ENCODE results near the gene SMTNL2. TPM values are rescaled to one million over a fixed set of nuclear protein-coding genes. Genes with fewer than 3 reads are reported as not detected.
"Not testable (repeated sequence)": the region's sequence is repeated elsewhere in the genome, so short reads cannot be mapped to it uniquely, and the experiment has no call there.

SMTNL2 gene
- total RNA-seq, 1 experiment from 2014 or later = not detected

DNA sequence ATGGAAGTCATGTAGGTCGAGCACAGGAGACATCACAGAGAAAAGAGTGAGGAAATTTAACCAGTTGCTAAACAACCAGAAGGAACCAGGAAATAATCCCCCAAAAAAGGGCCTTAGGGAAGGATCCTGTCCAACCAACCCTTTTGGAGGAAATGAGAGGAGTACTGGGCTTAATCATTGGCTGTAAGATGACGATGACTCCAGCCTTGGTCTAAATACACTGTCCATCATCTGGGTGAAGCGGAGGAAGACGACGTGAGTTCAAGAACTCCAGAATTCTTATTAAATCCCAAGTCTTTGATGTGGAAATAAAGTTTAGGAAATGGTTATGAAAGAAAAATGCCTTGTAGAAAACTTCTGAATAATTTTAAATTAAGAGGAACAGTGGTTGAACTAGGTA, 68.7 kb downstream of the SMTNL2 start:
- CTCF ChIA-PET = no interaction called here
- POLR2A ChIA-PET (ENCODE audit: low non-redundant PET) = no interaction called here
- no TSS peak for BruUV-seq (replicated peaks)

DNA sequence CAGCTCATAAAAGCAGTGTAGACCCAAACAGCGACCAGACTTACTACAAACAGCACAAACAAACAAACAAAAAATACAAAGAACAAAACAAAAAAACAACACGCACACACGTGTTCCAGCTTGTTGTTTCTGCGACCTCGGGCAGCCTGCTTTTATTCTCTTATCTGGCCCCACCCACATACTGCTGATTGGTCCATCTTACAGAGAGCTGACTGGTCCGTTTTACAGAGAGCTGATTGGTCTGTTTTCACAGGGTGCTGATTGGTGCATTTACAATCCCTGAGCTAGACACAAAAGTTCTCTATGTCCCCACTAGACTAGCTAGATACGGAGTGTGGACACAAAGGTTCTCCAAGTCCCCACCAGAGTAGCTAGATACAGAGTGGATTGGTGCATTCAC, 71.6 kb downstream of the SMTNL2 start:
- POLR2A ChIA-PET (ENCODE audit: low non-redundant PET); BruUV-seq (replicated peaks); H3K4me3 ChIP-seq (ENCODE audit: low read depth, low read length, poor library complexity, severe bottlenecking): not testable (repeated sequence)

More for the DNA sequence above, 68.7 kb downstream of the SMTNL2 start:
- no peaks in the 10 kb centered on the region for H3K27me3 ChIP-seq (replicated peaks; ENCODE audit: insufficient read depth, low read depth, low read length, poor library complexity)
- no peaks in the 10 kb centered on the region for H3K36me3 ChIP-seq (ENCODE audit: insufficient read depth, low read length, poor library complexity, severe bottlenecking)
- intact Hi-C loops (cut with micrococcal nuclease; ENCODE audit: unreplicated experiment) = no loop called here
- H3K9me3 ChIP-seq (ENCODE audit: low read depth, low read length, poor library complexity, severe bottlenecking) = no peaks in the 10 kb centered on the region
- TF ChIP-seq, protein P1, sequence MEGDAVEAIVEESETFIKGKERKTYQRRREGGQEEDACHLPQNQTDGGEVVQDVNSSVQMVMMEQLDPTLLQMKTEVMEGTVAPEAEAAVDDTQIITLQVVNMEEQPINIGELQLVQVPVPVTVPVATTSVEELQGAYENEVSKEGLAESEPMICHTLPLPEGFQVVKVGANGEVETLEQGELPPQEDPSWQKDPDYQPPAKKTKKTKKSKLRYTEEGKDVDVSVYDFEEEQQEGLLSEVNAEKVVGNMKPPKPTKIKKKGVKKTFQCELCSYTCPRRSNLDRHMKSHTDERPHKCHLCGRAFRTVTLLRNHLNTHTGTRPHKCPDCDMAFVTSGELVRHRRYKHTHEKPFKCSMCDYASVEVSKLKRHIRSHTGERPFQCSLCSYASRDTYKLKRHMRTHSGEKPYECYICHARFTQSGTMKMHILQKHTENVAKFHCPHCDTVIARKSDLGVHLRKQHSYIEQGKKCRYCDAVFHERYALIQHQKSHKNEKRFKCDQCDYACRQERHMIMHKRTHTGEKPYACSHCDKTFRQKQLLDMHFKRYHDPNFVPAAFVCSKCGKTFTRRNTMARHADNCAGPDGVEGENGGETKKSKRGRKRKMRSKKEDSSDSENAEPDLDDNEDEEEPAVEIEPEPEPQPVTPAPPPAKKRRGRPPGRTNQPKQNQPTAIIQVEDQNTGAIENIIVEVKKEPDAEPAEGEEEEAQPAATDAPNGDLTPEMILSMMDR (conservative IDR thresholded peaks at IDR 0.05; ENCODE audit: low read depth, low read length) = no peak
- TF ChIP-seq EZH2 (IDR thresholded peaks at IDR 0.05; ENCODE audit: borderline replicate concordance, low read depth, low read length, poor library complexity, severe bottlenecking) = no peak
- H3K27ac ChIP-seq (ENCODE audit: low read depth, low read length, poor library complexity, severe bottlenecking) = no peak overlapping the region
- no peak for DNase-seq (ENCODE audit: low spot score)
- no peak overlapping the region for H3K4me3 ChIP-seq (ENCODE audit: low read depth, low read length, poor library complexity, severe bottlenecking)
- H3K4me1 ChIP-seq (ENCODE audit: insufficient read depth, low read length, poor library complexity, severe bottlenecking) = no peaks in the 10 kb centered on the region

DNA sequence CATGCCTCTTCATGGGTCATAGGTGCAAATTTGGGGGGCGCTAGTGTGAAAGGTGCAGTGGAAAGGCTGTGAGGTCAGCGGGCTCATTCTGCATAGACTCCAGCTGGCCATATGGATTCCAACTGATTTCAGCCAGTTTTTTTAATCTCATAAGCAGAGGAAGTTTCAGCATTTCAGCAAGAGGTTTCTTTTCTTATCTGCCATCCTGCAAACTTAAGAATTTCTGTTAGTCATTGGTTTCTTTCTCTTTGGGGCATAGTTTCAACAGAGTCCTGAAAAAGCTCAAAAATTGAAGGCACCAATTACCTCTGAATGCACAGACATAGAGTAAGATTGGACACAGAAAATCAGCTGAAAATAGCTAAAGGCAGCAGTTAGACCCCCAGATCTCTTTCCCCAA, 73.3 kb downstream of the SMTNL2 start:
- Histone ChIP-seq H3K9me3 (ENCODE audit: low read depth, low read length, poor library complexity, severe bottlenecking) (no peaks in the 10 kb centered on the region), H3K27ac (ENCODE audit: low read depth, low read length, poor library complexity, severe bottlenecking) (no peak overlapping the region), H3K27me3 (replicated peaks; ENCODE audit: insufficient read depth, low read depth, low read length, poor library complexity) (no peaks in the 10 kb centered on the region), H3K36me3 (ENCODE audit: insufficient read depth, low read length, poor library complexity, severe bottlenecking) (no peaks in the 10 kb centered on the region), H3K4me3 (ENCODE audit: low read depth, low read length, poor library complexity, severe bottlenecking) (no peak overlapping the region), H3K4me1 (ENCODE audit: insufficient read depth, low read length, poor library complexity, severe bottlenecking) (no peaks in the 10 kb centered on the region)
- POLR2A ChIA-PET (ENCODE audit: low non-redundant PET) = no interaction called here
- DNase-seq (ENCODE audit: low spot score) = no peak
- no TSS peak for BruUV-seq (replicated peaks)
- CTCF ChIA-PET = interaction anchor here (0.6 kb wide), 1 partner anchor 37 kb away, joined by 3 read pairs; no protein-coding TSS in a partner anchor
- intact Hi-C loops (cut with micrococcal nuclease; ENCODE audit: unreplicated experiment) = no loop called here
- no peak for TF ChIP-seq EZH2 (IDR thresholded peaks at IDR 0.05; ENCODE audit: borderline replicate concordance, low read depth, low read length, poor library complexity, severe bottlenecking)
- TF ChIP-seq, protein P1 (conservative IDR thresholded peaks at IDR 0.05; ENCODE audit: low read depth, low read length) = no peak

More for the DNA sequence above, 71.6 kb downstream of the SMTNL2 start:
- H3K9me3 ChIP-seq (ENCODE audit: low read depth, low read length, poor library complexity, severe bottlenecking); H3K27ac ChIP-seq (ENCODE audit: low read depth, low read length, poor library complexity, severe bottlenecking); DNase-seq (ENCODE audit: low spot score); H3K4me1 ChIP-seq (ENCODE audit: insufficient read depth, low read length, poor library complexity, severe bottlenecking); H3K27me3 ChIP-seq (replicated peaks; ENCODE audit: insufficient read depth, low read depth, low read length, poor library complexity); H3K36me3 ChIP-seq (ENCODE audit: insufficient read depth, low read length, poor library complexity, severe bottlenecking); intact Hi-C loops (cut with micrococcal nuclease; ENCODE audit: unreplicated experiment): not testable (repeated sequence)
- CTCF ChIA-PET = interaction anchor here (0.6 kb wide), 1 partner anchor 76 kb away, joined by 3 read pairs; no protein-coding TSS in a partner anchor

Other genes starting within 250 kb of the SMTNL2 start
- gene UBE2G1, start 217.9 kb upstream of the SMTNL2 start, total RNA-seq (2021) = 107 and 114 TPM in 2 replicates
- gene SPNS3, start 150.6 kb upstream of the SMTNL2 start, total RNA-seq (2021) = not detected in 2 replicates
- not detected in 2 replicates for gene SPNS2, start 85.6 kb upstream of the SMTNL2 start, total RNA-seq (2021)
- 163 and 177 TPM in 2 replicates for gene MYBBP1A, start 29.1 kb upstream of the SMTNL2 start, total RNA-seq (2021)
- gene GGT6, start 24.0 kb upstream of the SMTNL2 start, total RNA-seq (2021) = not detected in 2 replicates
- gene ALOX15, start 57.1 kb downstream of the SMTNL2 start, total RNA-seq (2021) = 0.13 TPM in 1 of 2 replicates, not detected in the other
- gene PELP1, start 119.6 kb downstream of the SMTNL2 start, total RNA-seq (2021) = 142 and 161 TPM in 2 replicates
- 82.2 and 100 TPM in 2 replicates for gene ARRB2, start 126.1 kb downstream of the SMTNL2 start, total RNA-seq (2021)
- 13.7 and 22.5 TPM in 2 replicates for gene MED11, start 146.9 kb downstream of the SMTNL2 start, total RNA-seq (2021)
- 0.17 and 0.37 TPM in 2 replicates for gene ZMYND15, start 155.3 kb downstream of the SMTNL2 start, total RNA-seq (2021)
- 4.0 and 6.0 TPM in 2 replicates for gene CXCL16, start 155.4 kb downstream of the SMTNL2 start, total RNA-seq (2021)
- gene TM4SF5, start 187.4 kb downstream of the SMTNL2 start, total RNA-seq (2021) = not detected in 2 replicates
- 28.6 and 39.7 TPM in 2 replicates for gene VMO1, start 201.8 kb downstream of the SMTNL2 start, total RNA-seq (2021)
- not detected in 2 replicates for gene GLTPD2, start 204.4 kb downstream of the SMTNL2 start, total RNA-seq (2021)
- gene PSMB6, start 211.6 kb downstream of the SMTNL2 start, total RNA-seq (2021) = 332 and 371 TPM in 2 replicates
- gene PLD2, start 222.6 kb downstream of the SMTNL2 start, total RNA-seq (2021) = 20.1 and 31.7 TPM in 2 replicates
- 67.7 and 72.1 TPM in 2 replicates for gene MINK1, start 248.8 kb downstream of the SMTNL2 start, total RNA-seq (2021)